Keratinocyte (primary cell): ENCODE data around the gene ZNF423. TPM values are rescaled to one million over a fixed set of nuclear protein-coding genes. Genes with fewer than 3 reads are reported as not detected.

Experiments
- DNase-seq: peaks from one replicate; pipeline ENCODE4 v3.0.0-alpha.2; 2011; ENCODE audit warnings: low read depth, missing footprints, low spot score
- FAIRE-seq: peaks from 2 replicates; lab custom pipeline; 2011; peaks lifted over from hg19 to GRCh38; lab: Jason Lieb, UNC
- H2AFZ ChIP-seq: 2 replicates; pipeline ENCODE4 v1.6.0; 2012; ENCODE audit warnings: low read length, control low read depth, inconsistent platforms; ENCODE audit not compliant: control insufficient read depth
- H3K27ac ChIP-seq: 2 replicates; pipeline ENCODE4 v1.5.1; 2011; ENCODE audit warnings: low read length; ENCODE audit not compliant: control insufficient read depth, insufficient read depth
- H3K27me3 ChIP-seq: 3 replicates; pipeline ENCODE4 v1.6.0; 2011; ENCODE audit warnings: low read length; ENCODE audit not compliant: control insufficient read depth, insufficient read depth; ENCODE audit errors: extremely low read depth
- H3K36me3 ChIP-seq, 2 experiments: 2 replicates in 1 of 2; 3 replicates in 1 of 2; pipeline ENCODE4 v1.5.1; 2011; ENCODE audit warnings: low read length in 2 of 2, mild to moderate bottlenecking in 1 of 2; ENCODE audit not compliant: control insufficient read depth in 2 of 2, insufficient read depth in 2 of 2; ENCODE audit errors: extremely low read depth in 1 of 2
- H3K4me1 ChIP-seq: 3 replicates; pipeline ENCODE4 v1.5.1; 2011; ENCODE audit warnings: low read length; ENCODE audit not compliant: control insufficient read depth, insufficient read depth; ENCODE audit errors: extremely low read depth
- H3K4me2 ChIP-seq: 3 replicates; pipeline ENCODE4 v1.6.0; 2011; ENCODE audit warnings: low read depth, low read length; ENCODE audit not compliant: control insufficient read depth, insufficient read depth; ENCODE audit errors: extremely low read depth
- H3K4me3 ChIP-seq, 3 experiments: fragments of 200-600 bp in 1 of 3; sonication (generic) in 1 of 3; 2 replicates in 2 of 3; 3 replicates in 1 of 3; pipeline ENCODE4 v1.5.1; 2011 to 2016; ENCODE audit warnings: low read length in 3 of 3, mild to moderate bottlenecking in 3 of 3, control low read depth in 2 of 3, inconsistent platforms in 1 of 3, low read depth in 1 of 3, mixed read lengths in 1 of 3, mixed run types in 1 of 3, moderate library complexity in 1 of 3; ENCODE audit not compliant: control insufficient read depth in 2 of 3, insufficient read depth in 2 of 3; ENCODE audit errors: extremely low read depth in 1 of 3
- H3K79me2 ChIP-seq: 2 replicates; pipeline ENCODE4 v1.6.0; 2012; ENCODE audit warnings: low read length; ENCODE audit not compliant: control insufficient read depth, insufficient read depth
- H3K9ac ChIP-seq: 3 replicates; pipeline ENCODE4 v1.6.0; 2011; ENCODE audit warnings: low read length; ENCODE audit not compliant: control insufficient read depth, insufficient read depth; ENCODE audit errors: extremely low read depth
- H3K9me1 ChIP-seq: 3 replicates; pipeline ENCODE4 v1.6.0; 2011; ENCODE audit warnings: low read length; ENCODE audit not compliant: control insufficient read depth, insufficient read depth; ENCODE audit errors: extremely low read depth
- H3K9me3 ChIP-seq: 2 replicates; pipeline ENCODE4 v1.5.1; 2012; ENCODE audit warnings: low read depth, low read length; ENCODE audit not compliant: control insufficient read depth
- H4K20me1 ChIP-seq: 3 replicates; pipeline ENCODE4 v1.6.0; 2011; ENCODE audit warnings: low read length; ENCODE audit not compliant: control insufficient read depth, insufficient read depth; ENCODE audit errors: extremely low read depth
- CTCF ChIP-seq, 3 experiments: IDR thresholded peaks in 1 of 3; conservative IDR thresholded peaks in 1 of 3; optimal IDR thresholded peaks in 1 of 3; 2 replicates in 2 of 3; 3 replicates in 1 of 3; pipeline versions ENCODE3 to v1.5.1; 2011; ENCODE audit warnings: low read length in 3 of 3, mild to moderate bottlenecking in 3 of 3, moderate library complexity in 2 of 3, control low read depth in 1 of 3, inconsistent platforms in 1 of 3; ENCODE audit not compliant: insufficient read depth in 2 of 3; ENCODE audit errors: extremely low read depth in 1 of 3
- EZH2 ChIP-seq: IDR thresholded peaks from one replicate; pipeline ENCODE4 v1.6.1; 2012; ENCODE audit warnings: inconsistent platforms, mild to moderate bottlenecking, low read length, moderate library complexity
- dilution Hi-C: fragments of 300-500 bp; cut with MboI; formaldehyde crosslinking; loops from one replicate; pipeline ENCODE4 v1.7.0; 2020; ENCODE audit warnings: low sequenced_read_pairs; ENCODE audit not compliant: extremely low pct_ligation_motif_present
- polyA plus RNA-seq, 5 experiments: library from polyadenylated mRNA; depleted of rRNA in 3 of 5; stranded (reverse) in 3 of 5; stranded (forward) in 1 of 5; unstranded in 1 of 5; fragments of >200 nt; gene quantifications; 1 replicate in 1 of 5; 2 replicates in 3 of 5; 3 replicates in 1 of 5; pipeline versions ENCODE4 v1.2.1 to v1.2.3, GENCODE V29; 2011 to 2012; ENCODE audit warnings: missing spikeins in 2 of 5, low read depth in 1 of 5, low replicate concordance in 1 of 5

Gene ZNF423
- polyA plus RNA-seq, 1 donor (not counting 4 experiments of a cell fraction or from before 2014, with no cell fraction given), result 0.05 TPM

- FAIRE-seq (no peak), DNase-seq (no peak)
- Histone ChIP-seq H3K9me3 (peaks cover 2% of the 10 kb centered on the region), H4K20me1 (no peaks in the 10 kb centered on the region), H3K36me3 (no peaks in the 10 kb centered on the region), H3K79me2 (no peaks in the 10 kb centered on the region), H3K4me2 (no peak overlapping the region), H3K9me1 (no peaks in the 10 kb centered on the region), H3K27me3 (peaks cover 3% of the 10 kb centered on the region), H3K27ac (no peak overlapping the region), H3K4me1 (no peaks in the 10 kb centered on the region), H3K4me3 (no peak overlapping the region), H3K9ac (no peak overlapping the region), H2AFZ (no peak overlapping the region)
- TF ChIP-seq EZH2 (no peak), CTCF (optimal IDR thresholded peaks at IDR 0.05 in 1 of 3, IDR thresholded peaks at IDR 0.05 in 1 of 3, conservative IDR thresholded peaks at IDR 0.05 in 1 of 3; ENCODE audit: extremely low read depth in 1 of 3, insufficient read depth in 2 of 3, low read length in 3 of 3) (no peak)
- dilution Hi-C loops, result no loop called here
These were observed 220.0 kb downstream of the ZNF423 start for GRCh38 chr16:49635591-49636581.

- dilution Hi-C loops, result no loop called here
These were observed 220.9 kb downstream of the ZNF423 start for GRCh38 chr16:49635009-49635350.

More at GRCh38 chr16:49635009-49635350, 220.9 kb downstream of the ZNF423 start:
- H3K4me1 ChIP-seq, result no peaks in the 10 kb centered on the region
- no peaks in the 10 kb centered on the region for H4K20me1 ChIP-seq
- DNase-seq (no peak), FAIRE-seq (no peak)
- H3K9me1 ChIP-seq, result no peaks in the 10 kb centered on the region
- TF ChIP-seq CTCF (optimal IDR thresholded peaks at IDR 0.05 in 1 of 3, IDR thresholded peaks at IDR 0.05 in 1 of 3, conservative IDR thresholded peaks at IDR 0.05 in 1 of 3; ENCODE audit: extremely low read depth in 1 of 3, insufficient read depth in 2 of 3, low read length in 3 of 3), result no peak
- no peak for TF ChIP-seq EZH2
- H3K79me2 ChIP-seq, result no peaks in the 10 kb centered on the region
- no peaks in the 10 kb centered on the region for H3K36me3 ChIP-seq
- no peak overlapping the region for H2AFZ ChIP-seq
- no peak overlapping the region for H3K27ac ChIP-seq
- H3K9ac ChIP-seq, result no peak overlapping the region
- H3K27me3 ChIP-seq, result no peaks in the 10 kb centered on the region
- H3K9me3 ChIP-seq, result peaks cover 2% of the 10 kb centered on the region
- H3K4me2 ChIP-seq, result no peak overlapping the region
- no peak overlapping the region for H3K4me3 ChIP-seq
